Measurements from ENCODE around the gene PCCA.

Gene PCCA

DNA sequence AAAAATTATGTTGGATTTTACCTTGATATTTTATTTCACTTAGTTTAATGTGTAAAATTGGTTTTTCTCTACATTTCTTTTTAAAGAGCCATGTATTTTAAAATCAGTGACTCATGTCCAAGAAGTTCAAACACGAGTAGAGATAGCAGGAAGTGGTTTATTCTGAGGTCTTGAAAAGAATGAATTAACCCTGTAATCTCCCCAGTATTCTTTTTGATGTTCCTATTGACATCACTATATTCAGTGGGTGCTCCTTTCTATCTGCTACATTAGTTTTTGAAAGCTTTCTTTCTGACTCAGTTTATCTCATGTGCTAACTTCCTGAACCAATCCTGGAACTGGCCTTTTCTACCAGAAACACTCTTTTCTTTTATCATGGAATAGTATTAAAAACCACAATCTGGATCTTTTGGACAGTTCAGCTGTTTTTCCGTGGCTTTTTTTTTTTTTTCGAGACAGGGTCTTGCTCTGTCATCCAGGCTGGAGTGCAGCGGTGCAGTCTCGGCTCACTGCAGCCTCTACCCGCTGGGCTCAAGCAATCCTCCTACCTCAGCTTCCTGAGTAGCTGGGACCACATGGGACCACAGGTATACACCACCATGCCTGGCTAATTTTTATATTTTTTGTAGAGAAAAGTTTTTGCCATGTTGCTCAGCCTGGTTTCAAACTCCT is 114.9 kb downstream of the PCCA start:
- H3K9ac ChIP-seq (ENCODE audit: low read length): no peak overlapping the region
- no peak overlapping the region for H2BK120ac ChIP-seq (ENCODE audit: low read depth, low read length)
- H2AK5ac ChIP-seq (ENCODE audit: low read length, severe bottlenecking): no peak overlapping the region
- H2AFZ ChIP-seq (ENCODE audit: low read depth, low read length): no peak overlapping the region
- H3K4ac ChIP-seq (ENCODE audit: low read depth in 1 of 2, low read length in 2 of 2): peak overlapping the region in 1 of 2 experiments; percentile 44
- H3K14ac ChIP-seq (ENCODE audit: low read length in 2 of 2): no peak overlapping the region
- peaks cover 0 to 3% of the 10 kb centered on the region in 2 experiments for H3K36me3 ChIP-seq (ENCODE audit: control insufficient read depth in 1 of 2, insufficient read depth in 2 of 2, low read depth in 1 of 2, low read length in 2 of 2)
- no peak overlapping the region for H2BK12ac ChIP-seq (ENCODE audit: low read length in 2 of 2)
- DNase-seq: peak; percentile 60
- no peak overlapping the region for H4K8ac ChIP-seq (ENCODE audit: low read length)
- H2BK5ac ChIP-seq (ENCODE audit: low read depth, low read length, poor library complexity, severe bottlenecking): no peak overlapping the region
- no peak overlapping the region for H3K4me2 ChIP-seq (ENCODE audit: low read length, poor library complexity, severe bottlenecking)
- H2BK15ac ChIP-seq (ENCODE audit: low read depth, poor library complexity, severe bottlenecking): no peak overlapping the region
- H4K91ac ChIP-seq (ENCODE audit: low read length): no peak overlapping the region
- H3K79me1 ChIP-seq (replicated peaks; ENCODE audit: low read length, poor library complexity, severe bottlenecking): peaks cover 15% of the 10 kb centered on the region
- no peak overlapping the region for H3K18ac ChIP-seq (ENCODE audit: low read depth in 1 of 2, low read length in 2 of 2)
- 38% methylated on average over 4 of the region's 6 CpGs for WGBS
- H3K23ac ChIP-seq (ENCODE audit: low read length in 2 of 2): no peak overlapping the region
- peak overlapping the region; percentile 89 for H3K27ac ChIP-seq (ENCODE audit: low read length, poor library complexity, severe bottlenecking)
- H3K4me1 ChIP-seq (ENCODE audit: control insufficient read depth, insufficient read depth, low read depth, low read length): peaks cover 5% of the 10 kb centered on the region
- H3K27me3 ChIP-seq (ENCODE audit: control insufficient read depth in 1 of 2, insufficient read depth in 1 of 2, low read length in 2 of 2): no peaks in the 10 kb centered on the region
- H3K9me3 ChIP-seq (ENCODE audit: control insufficient read depth, low read length): peaks cover 17% of the 10 kb centered on the region
- no peak overlapping the region for H3K4me3 ChIP-seq (ENCODE audit: insufficient read depth in 1 of 2, low read depth in 1 of 2, low read length in 2 of 2)

DNA sequence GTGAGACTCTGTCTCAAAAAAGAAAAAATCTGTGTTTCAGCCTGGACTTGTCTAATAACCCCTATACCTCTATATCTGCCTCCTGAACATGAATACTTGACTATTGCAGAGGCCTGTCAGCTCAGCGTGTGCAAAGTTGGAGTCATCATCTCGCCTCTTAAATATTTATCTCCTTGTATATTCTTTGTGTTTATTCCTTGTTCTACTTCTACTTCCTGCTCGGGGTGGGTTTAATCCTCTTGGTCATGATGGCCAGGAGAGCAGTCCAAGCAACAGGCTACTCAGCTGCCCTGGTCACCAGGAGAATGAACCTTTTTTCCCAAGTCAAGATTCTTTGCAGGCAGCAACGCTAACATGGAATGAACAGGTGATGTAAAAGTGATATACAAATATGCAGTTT is 119.1 kb downstream of the PCCA start:
- H3K4ac ChIP-seq (ENCODE audit: low read depth in 1 of 2, low read length in 2 of 2): no peak overlapping the region
- H2BK5ac ChIP-seq (ENCODE audit: low read depth, low read length, poor library complexity, severe bottlenecking): no peak overlapping the region
- WGBS: 48% methylated on average over 2 of the region's 4 CpGs
- no peak overlapping the region for H3K23ac ChIP-seq (ENCODE audit: low read length in 2 of 2)
- H3K79me1 ChIP-seq (replicated peaks; ENCODE audit: low read length, poor library complexity, severe bottlenecking): peaks cover 17% of the 10 kb centered on the region
- H3K18ac ChIP-seq (ENCODE audit: low read depth in 1 of 2, low read length in 2 of 2): no peak overlapping the region
- H3K9ac ChIP-seq (ENCODE audit: low read length): no peak overlapping the region
- no peak overlapping the region for H3K4me2 ChIP-seq (ENCODE audit: low read length, poor library complexity, severe bottlenecking)
- H4K8ac ChIP-seq (ENCODE audit: low read length): no peak overlapping the region
- H3K27me3 ChIP-seq (ENCODE audit: control insufficient read depth in 1 of 2, insufficient read depth in 1 of 2, low read length in 2 of 2): no peaks in the 10 kb centered on the region
- no peak overlapping the region for H3K27ac ChIP-seq (ENCODE audit: low read length, poor library complexity, severe bottlenecking)
- no peak overlapping the region for H3K14ac ChIP-seq (ENCODE audit: low read length in 2 of 2)
- no peak overlapping the region for H2AFZ ChIP-seq (ENCODE audit: low read depth, low read length)
- H3K4me1 ChIP-seq (ENCODE audit: control insufficient read depth, insufficient read depth, low read depth, low read length): peaks cover 7% of the 10 kb centered on the region
- no peak overlapping the region for H2AK5ac ChIP-seq (ENCODE audit: low read length, severe bottlenecking)
- H2BK120ac ChIP-seq (ENCODE audit: low read depth, low read length): no peak overlapping the region
- no peak overlapping the region for H4K91ac ChIP-seq (ENCODE audit: low read length)
- peak; percentile 22 for DNase-seq
- H3K36me3 ChIP-seq (ENCODE audit: control insufficient read depth in 1 of 2, insufficient read depth in 2 of 2, low read depth in 1 of 2, low read length in 2 of 2): no peaks in the 10 kb centered on the region
- H3K4me3 ChIP-seq (ENCODE audit: insufficient read depth in 1 of 2, low read depth in 1 of 2, low read length in 2 of 2): no peak overlapping the region
- peaks cover 6% of the 10 kb centered on the region for H3K9me3 ChIP-seq (ENCODE audit: control insufficient read depth, low read length)
- H2BK15ac ChIP-seq (ENCODE audit: low read depth, poor library complexity, severe bottlenecking): no peak overlapping the region
- no peak overlapping the region for H2BK12ac ChIP-seq (ENCODE audit: low read length in 2 of 2)

GRCh38 chr13:100208626-100209025 is 119.7 kb downstream of the PCCA start:
- Histone ChIP-seq H3K27ac (ENCODE audit: low read length, poor library complexity, severe bottlenecking) (no peak overlapping the region), H2AFZ (ENCODE audit: low read depth, low read length) (no peak overlapping the region), H3K4me1 (ENCODE audit: control insufficient read depth, insufficient read depth, low read depth, low read length) (peaks cover 7% of the 10 kb centered on the region), H3K36me3 (ENCODE audit: control insufficient read depth in 1 of 2, insufficient read depth in 2 of 2, low read depth in 1 of 2, low read length in 2 of 2) (no peaks in the 10 kb centered on the region), H4K91ac (ENCODE audit: low read length) (no peak overlapping the region), H3K14ac (ENCODE audit: low read length in 2 of 2) (no peak overlapping the region), H4K8ac (ENCODE audit: low read length) (no peak overlapping the region), H3K4me2 (ENCODE audit: low read length, poor library complexity, severe bottlenecking) (no peak overlapping the region), H3K4ac (ENCODE audit: low read depth in 1 of 2, low read length in 2 of 2) (no peak overlapping the region), H3K9ac (ENCODE audit: low read length) (no peak overlapping the region), H2AK5ac (ENCODE audit: low read length, severe bottlenecking) (no peak overlapping the region), H3K9me3 (ENCODE audit: control insufficient read depth, low read length) (no peaks in the 10 kb centered on the region), H3K4me3 (ENCODE audit: insufficient read depth in 1 of 2, low read depth in 1 of 2, low read length in 2 of 2) (no peak overlapping the region), H3K27me3 (ENCODE audit: control insufficient read depth in 1 of 2, insufficient read depth in 1 of 2, low read length in 2 of 2) (no peaks in the 10 kb centered on the region), H3K23ac (ENCODE audit: low read length in 2 of 2) (no peak overlapping the region), H3K79me1 (replicated peaks; ENCODE audit: low read length, poor library complexity, severe bottlenecking) (peaks cover 17% of the 10 kb centered on the region), H2BK5ac (ENCODE audit: low read depth, low read length, poor library complexity, severe bottlenecking) (no peak overlapping the region), H2BK12ac (ENCODE audit: low read length in 2 of 2) (no peak overlapping the region), H2BK15ac (ENCODE audit: low read depth, poor library complexity, severe bottlenecking) (no peak overlapping the region), H3K18ac (ENCODE audit: low read depth in 1 of 2, low read length in 2 of 2) (no peak overlapping the region), H2BK120ac (ENCODE audit: low read depth, low read length) (no peak overlapping the region)
- 77% methylated on average over 2 of the region's 2 CpGs for WGBS
- DNase-seq: no peak

- no peak overlapping the region for H2AFZ ChIP-seq (ENCODE audit: low read depth, low read length)
- H2BK12ac ChIP-seq (ENCODE audit: low read length in 2 of 2): no peak overlapping the region
- DNase-seq: no peak
- peaks cover 18% of the 10 kb centered on the region for H3K79me1 ChIP-seq (replicated peaks; ENCODE audit: low read length, poor library complexity, severe bottlenecking)
- H3K23ac ChIP-seq (ENCODE audit: low read length in 2 of 2): no peak overlapping the region
- no peak overlapping the region for H2AK5ac ChIP-seq (ENCODE audit: low read length, severe bottlenecking)
- H4K91ac ChIP-seq (ENCODE audit: low read length): no peak overlapping the region
- no peak overlapping the region for H3K18ac ChIP-seq (ENCODE audit: low read depth in 1 of 2, low read length in 2 of 2)
- no peak overlapping the region for H3K4me2 ChIP-seq (ENCODE audit: low read length, poor library complexity, severe bottlenecking)
- H3K27ac ChIP-seq (ENCODE audit: low read length, poor library complexity, severe bottlenecking): peak overlapping the region; percentile 71
- H3K9ac ChIP-seq (ENCODE audit: low read length): no peak overlapping the region
- H3K9me3 ChIP-seq (ENCODE audit: control insufficient read depth, low read length): no peaks in the 10 kb centered on the region
- 97% methylated on average over 6 of the region's 8 CpGs for WGBS
- H4K8ac ChIP-seq (ENCODE audit: low read length): no peak overlapping the region
- H3K27me3 ChIP-seq (ENCODE audit: control insufficient read depth in 1 of 2, insufficient read depth in 1 of 2, low read length in 2 of 2): no peaks in the 10 kb centered on the region
- peaks cover 0 to 4% of the 10 kb centered on the region in 2 experiments for H3K36me3 ChIP-seq (ENCODE audit: control insufficient read depth in 1 of 2, insufficient read depth in 2 of 2, low read depth in 1 of 2, low read length in 2 of 2)
- no peak overlapping the region for H2BK5ac ChIP-seq (ENCODE audit: low read depth, low read length, poor library complexity, severe bottlenecking)
- no peak overlapping the region for H3K4me3 ChIP-seq (ENCODE audit: insufficient read depth in 1 of 2, low read depth in 1 of 2, low read length in 2 of 2)
- H2BK120ac ChIP-seq (ENCODE audit: low read depth, low read length): no peak overlapping the region
- H2BK15ac ChIP-seq (ENCODE audit: low read depth, poor library complexity, severe bottlenecking): no peak overlapping the region
- H3K4ac ChIP-seq (ENCODE audit: low read depth in 1 of 2, low read length in 2 of 2): no peak overlapping the region
- no peak overlapping the region for H3K14ac ChIP-seq (ENCODE audit: low read length in 2 of 2)
- peaks cover 3% of the 10 kb centered on the region for H3K4me1 ChIP-seq (ENCODE audit: control insufficient read depth, insufficient read depth, low read depth, low read length)
These were observed 121.2 kb downstream of the PCCA start for GRCh38 chr13:100209857-100210825.

Measured in mesenchymal stem cell (in vitro differentiated cells and primary cell).